Peyer's patch (tissue), 4 donors: Measurements from ENCODE around the gene INTS1.

Experiments used
- CTCF ChIP-seq, 6 experiments: fragments of 450-650 bp in 4 of 6; fragments of 200-600 bp in 2 of 6; sonication (generic) in 1 of 6; IDR thresholded peaks; one replicate each; pipeline ENCODE4 v1.5.1; 2017 to 2019; ENCODE audit warnings: antibody characterized with exemption in 6 of 6, mild to moderate bottlenecking in 3 of 6, moderate library complexity in 1 of 6
- POLR2A ChIP-seq, 2 donors: fragments of 450-650 bp; IDR thresholded peaks; one replicate each; pipeline ENCODE4 v1.5.1; 2017; ENCODE audit warnings: antibody characterized with exemption in 2 of 2, mild to moderate bottlenecking in 2 of 2, moderate library complexity in 2 of 2

GRCh38 chr7:1459512-1459892 is 44.7 kb downstream of the INTS1 start:
- TF ChIP-seq CTCF (IDR thresholded peaks at IDR 0.05) (no peak), POLR2A (IDR thresholded peaks at IDR 0.05) (no peak)
